D721Med (cell line): ENCODE measurements around the gene OR4K15.

Source experiments
- DNase-seq: peaks from one replicate; pipeline ENCODE4 v3.0.0; 2011; ENCODE audit warnings: low spot score; ENCODE audit not compliant: insufficient read length
- FAIRE-seq: peaks from 2 replicates; lab custom pipeline; 2011; peaks lifted over from hg19 to GRCh38; lab: Jason Lieb, UNC
- TF ChIP-seq, protein P1 (sequence below): IDR thresholded peaks from 2 replicates; pipeline ENCODE4 v1.5.1; 2012; ENCODE audit warnings: mild to moderate bottlenecking, control low read depth; ENCODE audit not compliant: insufficient read depth; ENCODE audit errors: missing control alignments

OR4K15 gene

DNA sequence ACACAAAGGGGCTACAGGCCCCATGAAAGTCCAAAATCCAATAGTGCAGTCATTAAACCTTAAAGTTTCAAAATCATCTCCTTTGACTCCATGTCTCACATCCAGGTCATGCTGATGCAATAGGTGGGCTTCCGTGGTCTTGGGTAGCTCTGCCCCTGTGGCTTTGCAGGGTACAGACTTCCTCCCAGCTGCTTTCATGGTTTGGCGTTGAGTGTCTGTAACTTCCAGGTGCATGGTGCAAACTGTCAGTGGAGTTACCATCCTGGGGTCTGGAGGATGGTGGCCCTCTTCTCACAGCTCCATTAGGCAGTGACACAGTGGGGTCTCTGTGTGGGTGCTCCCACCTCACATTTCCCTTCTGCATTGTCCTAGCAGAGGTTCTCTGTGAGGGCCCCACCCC, 18.0 kb downstream of the OR4K15 start:
- FAIRE-seq = no peak
- TF ChIP-seq, protein P1, sequence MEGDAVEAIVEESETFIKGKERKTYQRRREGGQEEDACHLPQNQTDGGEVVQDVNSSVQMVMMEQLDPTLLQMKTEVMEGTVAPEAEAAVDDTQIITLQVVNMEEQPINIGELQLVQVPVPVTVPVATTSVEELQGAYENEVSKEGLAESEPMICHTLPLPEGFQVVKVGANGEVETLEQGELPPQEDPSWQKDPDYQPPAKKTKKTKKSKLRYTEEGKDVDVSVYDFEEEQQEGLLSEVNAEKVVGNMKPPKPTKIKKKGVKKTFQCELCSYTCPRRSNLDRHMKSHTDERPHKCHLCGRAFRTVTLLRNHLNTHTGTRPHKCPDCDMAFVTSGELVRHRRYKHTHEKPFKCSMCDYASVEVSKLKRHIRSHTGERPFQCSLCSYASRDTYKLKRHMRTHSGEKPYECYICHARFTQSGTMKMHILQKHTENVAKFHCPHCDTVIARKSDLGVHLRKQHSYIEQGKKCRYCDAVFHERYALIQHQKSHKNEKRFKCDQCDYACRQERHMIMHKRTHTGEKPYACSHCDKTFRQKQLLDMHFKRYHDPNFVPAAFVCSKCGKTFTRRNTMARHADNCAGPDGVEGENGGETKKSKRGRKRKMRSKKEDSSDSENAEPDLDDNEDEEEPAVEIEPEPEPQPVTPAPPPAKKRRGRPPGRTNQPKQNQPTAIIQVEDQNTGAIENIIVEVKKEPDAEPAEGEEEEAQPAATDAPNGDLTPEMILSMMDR = no peak
- DNase-seq = no peak

DNA sequence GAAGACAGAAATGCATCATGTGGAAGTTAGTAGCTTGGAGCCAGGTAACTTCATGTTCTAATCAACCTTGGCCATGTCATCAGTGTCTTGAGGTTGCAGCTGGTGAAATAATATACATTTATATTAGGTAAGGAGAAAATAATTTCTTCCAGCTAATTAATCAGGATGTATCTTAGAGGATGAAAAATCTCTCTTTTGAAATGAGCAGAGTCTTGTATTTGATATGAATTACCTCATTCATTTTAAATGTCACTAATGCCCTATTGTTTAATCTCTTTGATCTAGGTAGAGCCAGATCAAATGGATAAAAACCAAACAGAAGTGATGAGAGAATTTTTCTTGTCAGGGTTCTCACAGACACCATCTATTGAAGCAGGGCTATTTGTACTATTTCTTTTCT, 26.5 kb downstream of the OR4K15 start, which contains the start of gene OR4Q2:
OR4Q2 (plus strand) TSS at position 301 of the 400 bp plus-strand sequence.
- FAIRE-seq = no peak
- DNase-seq = no peak
- TF ChIP-seq, protein P1 = no peak

DNA sequence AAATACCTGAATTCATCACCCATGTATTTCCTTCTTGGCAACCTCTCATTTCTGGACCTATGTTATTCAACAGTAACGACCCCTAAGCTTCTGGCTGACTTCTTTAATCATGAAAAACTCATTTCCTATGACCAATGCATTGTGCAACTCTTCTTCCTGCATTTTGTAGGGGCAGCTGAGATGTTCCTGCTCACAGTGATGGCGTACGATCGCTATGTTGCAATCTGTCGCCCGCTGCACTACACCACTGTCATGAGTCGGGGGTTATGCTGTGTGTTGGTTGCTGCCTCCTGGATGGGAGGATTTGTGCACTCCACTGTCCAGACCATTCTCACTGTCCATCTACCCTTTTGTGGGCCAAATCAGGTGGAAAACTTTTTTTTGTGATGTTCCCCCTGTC, 26.9 kb downstream of the OR4K15 start:
- no peak for DNase-seq
- TF ChIP-seq, protein P1 = no peak
- FAIRE-seq = no peak

DNA sequence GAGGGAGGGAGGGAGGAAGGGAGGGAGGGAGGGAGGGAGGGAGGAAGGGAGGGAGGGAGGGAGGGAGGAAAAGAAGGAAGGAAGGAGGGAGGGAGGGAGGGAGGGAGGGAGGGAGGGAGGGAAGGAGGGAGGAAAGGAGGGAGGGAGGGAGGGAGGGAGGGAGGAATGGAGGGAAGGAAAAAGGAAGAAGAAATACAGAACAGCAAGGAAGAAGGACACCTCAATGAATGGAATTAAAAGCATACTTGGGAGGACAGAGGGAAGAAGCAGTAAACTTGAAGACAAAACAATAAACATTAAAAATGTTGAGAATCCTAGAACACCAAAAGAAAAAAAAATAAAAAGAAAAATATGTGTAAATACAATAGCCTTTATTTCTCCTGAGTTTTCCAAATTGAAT, 32.8 kb downstream of the OR4K15 start:
- FAIRE-seq (no peak), DNase-seq (no peak)
- TF ChIP-seq, protein P1 = no peak

DNA sequence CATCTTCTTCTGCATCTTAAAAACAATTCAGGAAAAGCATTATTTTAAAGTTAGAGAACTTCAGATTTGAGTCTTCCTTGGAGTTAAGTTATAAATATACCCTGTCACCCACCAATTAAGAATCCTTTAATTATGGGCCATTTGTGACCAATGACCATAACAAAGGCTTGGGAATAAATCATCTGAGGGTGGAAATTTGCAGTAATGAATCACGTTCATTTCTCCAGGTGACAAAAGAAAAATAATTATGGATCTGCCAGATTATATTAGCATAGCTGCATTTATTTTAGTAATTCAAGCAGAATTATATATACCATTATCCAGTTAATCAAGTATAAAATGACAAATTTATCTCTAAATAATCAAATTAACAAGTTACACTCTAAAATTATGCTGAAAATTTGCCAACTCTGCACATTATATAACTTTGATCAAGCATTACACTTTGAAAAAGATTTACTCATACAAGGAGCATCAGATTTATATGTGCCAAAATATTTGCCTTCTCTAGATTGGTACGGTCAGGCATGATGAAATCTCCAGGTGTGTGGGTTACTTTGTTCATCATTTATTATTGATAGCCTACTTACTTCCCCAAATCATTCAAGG, 44.0 kb downstream of the OR4K15 start, which contains the start of gene OR4K14:
OR4K14 (minus strand) TSS at position 51 of the 609 bp plus-strand sequence. CDS start 4,114 bp downstream, outside the sequence.
- FAIRE-seq (no peak), DNase-seq (no peak)
- TF ChIP-seq, protein P1 = no peak
